Transverse colon (tissue), 4 donors: Measurements from ENCODE around the gene FGGY. TPM values are rescaled to one million over a fixed set of nuclear protein-coding genes. Genes with fewer than 3 reads are reported as not detected.
A peak's percentile ranks its signal among the peaks of the same experiment; 100 is the strongest.

Experiments used
- DNase-seq: peaks from one replicate; pipeline ENCODE4 v3.0.0-alpha.2; 2019
- H3K27ac ChIP-seq, 4 donors: fragments of 200-600 bp; sonication (generic); 2 replicates each; pipeline ENCODE4 v1.5.1; 2016 to 2018; ENCODE audit warnings: inconsistent platforms in 4 of 4
- H3K27me3 ChIP-seq: fragments of 200-600 bp; sonication (generic); 2 replicates; pipeline ENCODE4 v1.5.1; 2017; ENCODE audit warnings: inconsistent platforms
- H3K36me3 ChIP-seq, 4 donors: fragments of 200-600 bp; sonication (generic); 2 replicates each; pipeline ENCODE4 v1.5.1; 2017 to 2019; ENCODE audit warnings: inconsistent platforms in 4 of 4
- H3K4me1 ChIP-seq, 4 donors: fragments of 200-600 bp; sonication (generic); 2 replicates each; pipeline ENCODE4 v1.5.1; 2017 to 2020; ENCODE audit warnings: inconsistent platforms in 4 of 4
- H3K4me3 ChIP-seq, 4 donors: fragments of 200-600 bp; sonication (generic); 1 replicate in 1 of 4; 2 replicates in 3 of 4; pipeline versions ENCODE4 v1.5.1 to v1.6.1; 2017 to 2019; ENCODE audit warnings: inconsistent platforms in 4 of 4
- H3K9me3 ChIP-seq, 2 donors: fragments of 200-600 bp; sonication (generic); 2 replicates each; pipeline ENCODE4 v1.5.1; 2017 to 2019; ENCODE audit warnings: inconsistent platforms in 2 of 2
- EP300 ChIP-seq: sonication (generic); formaldehyde crosslinking; IDR thresholded peaks from one replicate; pipeline ENCODE4 v1.6.1; 2017; ENCODE audit warnings: antibody characterized with exemption, low read depth
- POLR2A ChIP-seq: fragments of 450-650 bp; IDR thresholded peaks from one replicate; pipeline ENCODE4 v1.6.1; 2016; ENCODE audit warnings: antibody characterized with exemption, mild to moderate bottlenecking, moderate library complexity
- POLR2AphosphoS5 ChIP-seq, 3 donors: sonication (generic); formaldehyde crosslinking; IDR thresholded peaks; one replicate each; pipeline ENCODE4 v1.6.1; 2016; ENCODE audit warnings: antibody characterized with exemption in 3 of 3
- WGBS, 2 donors: methylation state at CpG; one replicate each; pipeline ENCODE4 v1.1.5; 2018; ENCODE audit warnings: low coverage in 1 of 2; 5-methylcytosine and 5-hydroxymethylcytosine counted together
- in situ Hi-C, 4 donors: fragments of 200-750 bp; cut with MboI; loops; one replicate each; pipeline versions ENCODE4 v1.15.0 to v1.15.1; 2017; ENCODE audit warnings: low sequenced_read_pairs in 3 of 4, low pct_ligation_motif_present in 1 of 4, low pct_unique_long_range_greater_than_20kb in 1 of 4
- intact Hi-C: fragments of 100-400 bp; cut with DNase I; formaldehyde crosslinking; loops from one replicate; pipeline ENCODE4 v1.15.1; 2023; ENCODE audit warnings: low total_unique reads
- total RNA-seq, 4 donors: library from RNA; depleted of rRNA; stranded (reverse); fragments of >200 nt; gene quantifications; one replicate each; pipeline ENCODE4 v1.1.0, GENCODE V29; 2016
- TF ChIP-seq, protein P1 (sequence below), 5 experiments: fragments of 200-600 bp in 3 of 5; fragments of 450-650 bp in 2 of 5; sonication (generic) in 3 of 5; IDR thresholded peaks; 1 replicate in 2 of 5; 2 replicates in 3 of 5; pipeline ENCODE4 v1.5.1; 2016 to 2017; ENCODE audit warnings: antibody characterized with exemption in 5 of 5, inconsistent platforms in 3 of 5, mild to moderate bottlenecking in 2 of 5, moderate library complexity in 1 of 5

The FGGY gene
- total RNA-seq, 4 donors from 2014 or later = 18.2 to 97.7 (median 27.1) TPM

DNA sequence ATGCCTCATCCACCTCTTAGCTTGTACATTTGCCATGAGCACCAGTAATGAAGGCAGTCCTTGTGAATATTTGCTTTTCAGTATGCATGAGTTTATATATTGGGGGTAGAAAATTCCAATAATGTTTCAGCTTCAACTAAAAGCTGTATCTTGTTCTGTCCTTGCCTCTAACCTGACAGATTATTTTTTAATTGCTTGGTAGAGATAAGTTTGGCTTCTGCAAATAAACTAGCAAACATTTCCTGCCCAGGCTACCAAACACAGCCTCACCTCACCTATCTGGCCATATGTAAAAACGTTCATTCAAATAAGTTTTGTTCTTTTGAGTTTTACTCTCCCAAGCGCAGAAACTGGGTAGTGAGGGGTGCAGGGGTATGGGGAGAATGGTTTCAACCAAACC, 442.2 kb downstream of the FGGY start:
- H3K27me3 ChIP-seq = no peaks in the 10 kb centered on the region
- H3K4me1 ChIP-seq = peaks cover 0 to 25% (median 1%) of the 10 kb centered on the region in 4 donors
- WGBS, 2 donors = 78% methylated on average over 2 of the region's 2 CpGs; no CpG with 5 or more reads in 1 of the 2 donors
- no peak overlapping the region for H3K4me3 ChIP-seq
- DNase-seq = no peak
- TF ChIP-seq EP300 (no peak), POLR2AphosphoS5 (IDR thresholded peaks at IDR 0.05) (no peak), POLR2A (no peak)
- TF ChIP-seq, protein P1, sequence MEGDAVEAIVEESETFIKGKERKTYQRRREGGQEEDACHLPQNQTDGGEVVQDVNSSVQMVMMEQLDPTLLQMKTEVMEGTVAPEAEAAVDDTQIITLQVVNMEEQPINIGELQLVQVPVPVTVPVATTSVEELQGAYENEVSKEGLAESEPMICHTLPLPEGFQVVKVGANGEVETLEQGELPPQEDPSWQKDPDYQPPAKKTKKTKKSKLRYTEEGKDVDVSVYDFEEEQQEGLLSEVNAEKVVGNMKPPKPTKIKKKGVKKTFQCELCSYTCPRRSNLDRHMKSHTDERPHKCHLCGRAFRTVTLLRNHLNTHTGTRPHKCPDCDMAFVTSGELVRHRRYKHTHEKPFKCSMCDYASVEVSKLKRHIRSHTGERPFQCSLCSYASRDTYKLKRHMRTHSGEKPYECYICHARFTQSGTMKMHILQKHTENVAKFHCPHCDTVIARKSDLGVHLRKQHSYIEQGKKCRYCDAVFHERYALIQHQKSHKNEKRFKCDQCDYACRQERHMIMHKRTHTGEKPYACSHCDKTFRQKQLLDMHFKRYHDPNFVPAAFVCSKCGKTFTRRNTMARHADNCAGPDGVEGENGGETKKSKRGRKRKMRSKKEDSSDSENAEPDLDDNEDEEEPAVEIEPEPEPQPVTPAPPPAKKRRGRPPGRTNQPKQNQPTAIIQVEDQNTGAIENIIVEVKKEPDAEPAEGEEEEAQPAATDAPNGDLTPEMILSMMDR (IDR thresholded peaks at IDR 0.05) = no peak
- in situ Hi-C loops = no loop called here
- H3K27ac ChIP-seq = peak overlapping the region in 2 of 4 donors; percentile 4 to 24
- peaks cover 0 to 9% of the 10 kb centered on the region in 2 donors for H3K9me3 ChIP-seq
- intact Hi-C loops = no loop called here
- H3K36me3 ChIP-seq = no peaks in the 10 kb centered on the region

DNA sequence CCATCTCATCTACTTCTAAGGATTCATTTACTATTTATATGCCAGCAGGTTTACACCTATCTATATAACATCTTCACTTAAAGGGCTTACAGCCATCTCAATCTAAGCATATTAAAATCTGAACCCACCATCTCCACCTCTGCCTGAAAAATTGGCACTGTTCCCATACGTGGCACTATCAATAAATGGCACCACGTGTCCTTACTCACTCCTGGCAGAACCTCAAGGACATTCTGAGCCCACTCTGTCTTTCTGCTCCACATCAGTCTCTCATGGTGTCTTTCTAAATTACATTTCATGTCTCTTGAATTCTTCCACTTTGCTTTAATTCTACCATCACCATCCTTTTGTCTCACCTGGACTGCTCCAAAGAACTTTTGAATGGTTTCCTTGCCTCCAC, 445.6 kb downstream of the FGGY start:
- Histone ChIP-seq H3K36me3 (no peaks in the 10 kb centered on the region), H3K4me3 (no peak overlapping the region), H3K9me3 (no peaks in the 10 kb centered on the region), H3K27me3 (no peaks in the 10 kb centered on the region), H3K4me1 (peaks cover 0 to 29% (median 1%) of the 10 kb centered on the region in 4 donors), H3K27ac (peak overlapping the region; percentile 47 to 59 (median 52))
- WGBS, 2 donors = 71 to 100% methylated on average over 1 to 2 of the region's 2 CpGs
- intact Hi-C loops = no loop called here
- TF ChIP-seq EP300 = no peak
- in situ Hi-C loops = no loop called here
- DNase-seq = no peak

DNA sequence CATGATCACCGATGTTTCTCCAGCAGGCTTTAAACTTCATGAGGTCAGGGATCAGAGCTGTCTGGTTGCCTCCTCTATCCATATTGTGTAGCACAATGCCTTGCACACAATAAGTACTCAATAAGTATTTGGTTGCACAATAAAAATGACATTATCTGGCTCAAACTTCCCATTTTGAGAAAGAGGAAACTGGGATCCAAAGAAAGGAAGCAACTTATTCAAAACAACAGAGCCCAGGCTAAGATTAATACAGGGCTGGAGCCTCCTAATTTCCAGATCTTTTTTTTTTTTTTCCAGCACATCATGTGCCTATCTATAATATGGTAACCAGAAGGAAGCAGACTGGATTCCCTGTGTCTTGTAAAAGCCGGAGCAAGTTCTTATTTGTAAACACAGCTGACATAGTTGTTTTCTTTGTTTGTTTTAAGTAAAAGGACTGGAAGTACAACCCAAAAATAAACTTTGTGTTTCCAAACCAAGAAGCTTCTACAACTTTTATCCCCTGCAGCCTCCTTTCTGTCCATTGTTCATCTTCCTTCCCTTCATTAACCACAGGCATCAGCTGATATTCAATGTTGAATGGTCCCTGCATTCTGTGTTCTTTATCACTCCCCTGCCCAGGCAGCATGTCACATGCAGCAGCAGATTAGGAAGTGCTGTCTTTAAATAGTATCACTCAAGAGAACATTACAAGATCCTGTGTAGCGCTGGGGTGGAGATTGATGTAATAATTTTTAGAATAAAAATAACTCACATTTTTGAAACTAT, 446.6 kb downstream of the FGGY start:
- H3K4me1 ChIP-seq = peaks cover 0 to 19% (median 0%) of the 10 kb centered on the region in 4 donors
- no peak for DNase-seq
- TF ChIP-seq EP300 (no peak), POLR2AphosphoS5 (IDR thresholded peaks at IDR 0.05) (no peak), POLR2A (no peak)
- TF ChIP-seq, protein P1 (IDR thresholded peaks at IDR 0.05) = no peak
- WGBS, 2 donors = 54 to 66% methylated on average over 3 of the region's 3 CpGs
- in situ Hi-C loops = no loop called here
- intact Hi-C loops = no loop called here
- no peaks in the 10 kb centered on the region for H3K9me3 ChIP-seq
- no peak overlapping the region for H3K4me3 ChIP-seq
- no peaks in the 10 kb centered on the region for H3K27me3 ChIP-seq
- peak overlapping the region; percentile 47 to 59 (median 52) for H3K27ac ChIP-seq
- H3K36me3 ChIP-seq = no peaks in the 10 kb centered on the region

DNA sequence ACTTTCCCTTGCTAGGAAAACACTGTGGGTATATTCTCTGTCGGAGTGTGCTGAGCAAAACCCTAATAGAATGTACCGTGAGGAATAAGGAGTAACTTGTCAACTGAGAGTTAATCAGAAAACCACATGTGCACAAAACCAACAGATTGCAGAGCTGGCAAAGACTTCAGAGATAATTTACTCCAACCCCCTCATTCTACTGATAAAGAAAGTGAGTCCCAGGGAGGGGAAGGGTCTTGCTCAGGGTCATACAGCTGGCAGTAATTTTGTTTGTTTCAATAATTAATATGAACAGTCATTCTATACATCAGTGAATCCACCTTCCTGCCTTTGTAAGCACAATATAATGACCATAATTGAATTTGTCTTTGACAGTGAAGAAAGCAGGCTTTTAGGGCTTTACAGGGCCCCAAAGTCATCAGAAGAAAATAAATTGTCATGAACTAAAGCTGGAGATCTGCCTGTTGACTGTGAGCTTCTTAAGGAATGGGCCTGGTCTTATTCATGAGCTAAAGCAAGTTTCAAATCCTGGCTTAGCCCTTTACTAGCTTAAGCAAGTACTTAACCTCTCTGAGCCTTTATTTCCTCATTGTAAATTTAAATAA, 450.6 kb downstream of the FGGY start:
- in situ Hi-C loops (no loop called here), intact Hi-C loops (no loop called here)
- DNase-seq = no peak
- WGBS, 2 donors = 83 to 87% methylated on average over 2 of the region's 2 CpGs
- Histone ChIP-seq H3K27ac (no peak overlapping the region), H3K9me3 (no peaks in the 10 kb centered on the region), H3K36me3 (no peaks in the 10 kb centered on the region), H3K27me3 (no peaks in the 10 kb centered on the region), H3K4me3 (no peak overlapping the region), H3K4me1 (peaks cover 0 to 22% (median 0%) of the 10 kb centered on the region in 4 donors)
- TF ChIP-seq POLR2A (no peak), EP300 (no peak), POLR2AphosphoS5 (IDR thresholded peaks at IDR 0.05) (no peak)
- TF ChIP-seq, protein P1 (IDR thresholded peaks at IDR 0.05) = no peak
